ENCODE data around the gene PPP1R2.

GRCh38 chr3:195557322-195557721 is 14.2 kb upstream of the PPP1R2 start:
- TF ChIP-seq CTCF (IDR thresholded peaks at IDR 0.05) (no peak), EP300 (IDR thresholded peaks at IDR 0.05; ENCODE audit: borderline replicate concordance in 1 of 2, low read depth in 1 of 2, low read length in 1 of 2) (no peak), FOSL2 (IDR thresholded peaks at IDR 0.05; ENCODE audit: borderline replicate concordance, low read depth) (no peak), FOXJ3 (CRISPR knock-in tag; IDR thresholded peaks at IDR 0.05) (no peak), TAF1 (IDR thresholded peaks at IDR 0.05; ENCODE audit: borderline replicate concordance, low read depth, low read length) (no peak), CHD2 (IDR thresholded peaks at IDR 0.05; ENCODE audit: low read length, partially characterized antibody) (no peak), REST (IDR thresholded peaks at IDR 0.05; ENCODE audit: low read depth, low read length) (no peak)

Measured in SK-N-SH (cell line).